Thyroid gland (tissue), 4 donors: ENCODE measurements around the gene LHFPL6. TPM values are rescaled to one million over a fixed set of nuclear protein-coding genes. Genes with fewer than 3 reads are reported as not detected.

ENCODE experiments used
- DNase-seq, 2 donors: peaks; one replicate each; pipeline ENCODE4 v3.0.0-alpha.2; 2019
- H3K27ac ChIP-seq, 3 donors: fragments of 200-600 bp; sonication (generic); 1 replicate in 2 of 3; 2 replicates in 1 of 3; pipeline ENCODE4 v1.5.1; 2016 to 2019; ENCODE audit warnings: mild to moderate bottlenecking in 1 of 3, moderate library complexity in 1 of 3
- H3K27me3 ChIP-seq: fragments of 200-600 bp; sonication (generic); one replicate; pipeline ENCODE4 v1.5.1; 2019
- H3K36me3 ChIP-seq, 2 donors: fragments of 200-600 bp; sonication (generic); one replicate each; pipeline ENCODE4 v1.5.1; 2016 to 2019
- H3K4me1 ChIP-seq, 2 donors: fragments of 200-600 bp; sonication (generic); one replicate each; pipeline ENCODE4 v1.5.1; 2017 to 2019
- H3K4me3 ChIP-seq, 3 donors: fragments of 200-600 bp; sonication (generic); replicated peaks in 1 of 3; 1 replicate in 2 of 3; 2 replicates in 1 of 3; pipeline ENCODE4 v1.5.1; 2016; ENCODE audit warnings: mild to moderate bottlenecking in 1 of 3
- H3K9me3 ChIP-seq: fragments of 200-600 bp; sonication (generic); one replicate; pipeline ENCODE4 v1.5.1; 2017
- CTCF ChIP-seq, 6 experiments: fragments of 200-600 bp in 3 of 6; fragments of 450-650 bp in 3 of 6; sonication (generic) in 3 of 6; IDR thresholded peaks; one replicate each; pipeline ENCODE4 v1.5.1; 2016 to 2019; ENCODE audit warnings: antibody characterized with exemption in 6 of 6, mild to moderate bottlenecking in 2 of 6, inconsistent platforms in 1 of 6, moderate library complexity in 1 of 6
- POLR2A ChIP-seq, 2 donors: fragments of 450-650 bp; IDR thresholded peaks; one replicate each; pipeline ENCODE4 v1.6.1; 2017; ENCODE audit warnings: antibody characterized with exemption in 2 of 2, mild to moderate bottlenecking in 2 of 2, moderate library complexity in 1 of 2
- WGBS, 2 donors: methylation state at CpG; one replicate each; pipeline ENCODE4 v1.1.5; 2017; 5-methylcytosine and 5-hydroxymethylcytosine counted together
- intact Hi-C: fragments of 100-400 bp; cut with DNase I; formaldehyde crosslinking; loops from one replicate; pipeline ENCODE4 v1.15.1; 2023
- total RNA-seq, 4 donors: library from RNA; depleted of rRNA; stranded (reverse); fragments of >200 nt; gene quantifications; one replicate each; pipeline ENCODE4 v1.2.3, GENCODE V29; 2016

LHFPL6 gene
- total RNA-seq, 4 donors from 2014 or later = 23.6 to 86.3 (median 42.0) TPM

- Histone ChIP-seq H3K27ac (no peak overlapping the region), H3K36me3 (no peaks in the 10 kb centered on the region), H3K9me3 (no peaks in the 10 kb centered on the region), H3K4me1 (no peaks in the 10 kb centered on the region), H3K27me3 (no peaks in the 10 kb centered on the region), H3K4me3 (no peak overlapping the region)
- WGBS, 2 donors = 92 to 97% methylated on average over 3 of the region's 3 CpGs
- intact Hi-C loops = no loop called here
- DNase-seq = no peak
- TF ChIP-seq POLR2A (IDR thresholded peaks at IDR 0.05) = no peak
- no peak for TF ChIP-seq CTCF (IDR thresholded peaks at IDR 0.05)
Measured at GRCh38 chr13:39469676-39470075, 133.3 kb downstream of the LHFPL6 start.

GRCh38 chr13:39468306-39468705 lies 134.7 kb downstream of the LHFPL6 start:
- Histone ChIP-seq H3K9me3 (no peaks in the 10 kb centered on the region), H3K4me3 (no peak overlapping the region), H3K27ac (no peak overlapping the region), H3K27me3 (no peaks in the 10 kb centered on the region), H3K36me3 (no peaks in the 10 kb centered on the region), H3K4me1 (no peaks in the 10 kb centered on the region)
- DNase-seq = no peak
- intact Hi-C loops = no loop called here
- TF ChIP-seq CTCF (IDR thresholded peaks at IDR 0.05) (no peak), POLR2A (IDR thresholded peaks at IDR 0.05) (no peak)

GRCh38 chr13:39463611-39464010 lies 139.4 kb downstream of the LHFPL6 start:
- no peak for DNase-seq
- H3K4me3 ChIP-seq = no peak overlapping the region
- 92 to 100% methylated on average over 1 of the region's 1 CpG for WGBS, 2 donors
- no peak overlapping the region for H3K27ac ChIP-seq
- H3K27me3 ChIP-seq = no peaks in the 10 kb centered on the region
- intact Hi-C loops = no loop called here
- no peaks in the 10 kb centered on the region for H3K36me3 ChIP-seq
- peaks cover 4 to 5% of the 10 kb centered on the region in 2 donors for H3K4me1 ChIP-seq
- TF ChIP-seq CTCF (IDR thresholded peaks at IDR 0.05) = no peak
- H3K9me3 ChIP-seq = no peaks in the 10 kb centered on the region

GRCh38 chr13:39462906-39463305 lies 140.1 kb downstream of the LHFPL6 start:
- no peaks in the 10 kb centered on the region for H3K9me3 ChIP-seq
- DNase-seq = no peak
- no peaks in the 10 kb centered on the region for H3K27me3 ChIP-seq
- TF ChIP-seq CTCF (IDR thresholded peaks at IDR 0.05) (no peak), POLR2A (IDR thresholded peaks at IDR 0.05) (no peak)
- intact Hi-C loops = no loop called here
- peaks cover 4 to 5% of the 10 kb centered on the region in 2 donors for H3K4me1 ChIP-seq
- 94 to 95% methylated on average over 4 of the region's 4 CpGs for WGBS, 2 donors
- no peak overlapping the region for H3K4me3 ChIP-seq
- no peaks in the 10 kb centered on the region for H3K36me3 ChIP-seq
- H3K27ac ChIP-seq = no peak overlapping the region

- peaks cover 4 to 5% of the 10 kb centered on the region in 2 donors for H3K4me1 ChIP-seq
- WGBS, 2 donors = 68 to 69% methylated on average over 2 of the region's 2 CpGs
- intact Hi-C loops = no loop called here
Measured at GRCh38 chr13:39462428-39462827, 140.6 kb downstream of the LHFPL6 start.

More at GRCh38 chr13:39462428-39462827, 140.6 kb downstream of the LHFPL6 start:
- Histone ChIP-seq H3K4me3 (no peak overlapping the region), H3K27me3 (no peaks in the 10 kb centered on the region), H3K9me3 (no peaks in the 10 kb centered on the region), H3K36me3 (no peaks in the 10 kb centered on the region), H3K27ac (no peak overlapping the region)
- TF ChIP-seq CTCF (IDR thresholded peaks at IDR 0.05) (no peak), POLR2A (IDR thresholded peaks at IDR 0.05) (no peak)
- DNase-seq = no peak
